ENCODE measurements around the gene PKD1.
"Not testable (repeated sequence)": the region's sequence is repeated elsewhere in the genome, so short reads cannot be mapped to it uniquely, and the experiment has no call there.

PKD1 gene

DNA sequence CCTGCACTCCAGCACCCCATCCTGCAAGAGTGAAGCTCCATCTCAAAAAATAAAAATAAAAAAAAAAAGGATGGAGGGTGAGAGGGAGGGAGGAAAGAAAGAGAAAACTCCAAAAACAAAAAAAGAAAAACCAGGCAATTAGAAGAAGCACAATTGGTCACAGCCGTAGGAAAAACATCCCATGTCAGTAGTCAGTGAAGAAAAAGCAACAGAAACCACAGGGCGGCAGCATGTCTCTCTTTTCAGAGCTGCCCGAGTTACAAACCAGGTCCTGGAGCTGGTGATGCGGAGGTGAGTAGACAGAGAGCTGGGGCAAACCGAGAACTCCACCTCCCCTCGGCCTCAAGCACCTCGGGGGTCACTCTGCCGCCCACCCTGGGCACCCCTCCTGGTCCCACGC lies 14.4 kb downstream of the PKD1 start:
- H3K4me1 ChIP-seq (ENCODE audit: insufficient read depth, low read length): peaks cover 23% of the 10 kb centered on the region
- not testable (repeated sequence) for H3K27me3 ChIP-seq (ENCODE audit: insufficient read depth, low read length); H3K36me3 ChIP-seq (ENCODE audit: insufficient read depth, low read length); H2AFZ ChIP-seq (ENCODE audit: low read depth, low read length); H3K9me3 ChIP-seq (ENCODE audit: low read length); H3K4me3 ChIP-seq (ENCODE audit: low read length)

DNA sequence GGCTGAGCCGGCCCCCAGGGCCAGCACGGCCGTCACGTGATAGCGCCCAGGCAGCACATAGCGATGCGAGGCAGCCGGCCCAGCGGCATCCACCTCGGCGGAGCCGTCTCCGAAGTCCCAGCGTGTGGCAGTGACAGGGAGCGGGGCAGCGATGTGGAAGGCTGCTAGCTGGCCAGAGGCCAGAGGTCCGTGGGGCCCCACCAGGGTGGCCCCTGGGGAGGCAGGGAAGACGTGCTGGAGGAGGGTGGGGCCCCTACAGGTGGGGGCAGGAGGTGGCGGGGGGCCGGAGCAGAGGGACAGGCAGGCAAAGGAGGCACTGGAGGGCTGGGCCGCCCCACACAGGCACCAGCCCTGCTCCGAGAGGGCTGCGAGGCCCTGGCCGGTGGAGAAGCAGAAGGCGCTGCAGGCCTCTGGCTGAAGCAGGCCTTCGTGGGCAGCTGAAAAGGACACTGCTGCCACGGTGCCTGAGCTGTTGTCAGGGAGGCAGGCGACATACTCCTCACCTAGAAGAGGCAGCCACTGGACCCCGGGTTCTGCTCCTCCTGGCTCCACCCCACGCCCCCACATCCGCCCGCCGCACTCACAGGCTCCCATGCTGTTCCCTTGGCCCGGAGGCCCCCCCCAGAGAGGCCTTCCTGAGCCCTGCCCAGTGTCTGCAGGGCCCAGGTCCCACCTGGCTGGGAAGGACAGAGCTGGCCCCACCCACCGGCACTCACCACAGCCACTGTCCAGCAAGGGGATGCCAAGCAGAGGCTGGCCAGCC lies 17.6 kb downstream of the PKD1 start:
- not testable (repeated sequence) for H3K36me3 ChIP-seq (ENCODE audit: insufficient read depth, low read length); H3K4me1 ChIP-seq (ENCODE audit: insufficient read depth, low read length); H2AFZ ChIP-seq (ENCODE audit: low read depth, low read length); H3K4me3 ChIP-seq (ENCODE audit: low read length); H3K9me3 ChIP-seq (ENCODE audit: low read length); H3K27me3 ChIP-seq (ENCODE audit: insufficient read depth, low read length)

DNA sequence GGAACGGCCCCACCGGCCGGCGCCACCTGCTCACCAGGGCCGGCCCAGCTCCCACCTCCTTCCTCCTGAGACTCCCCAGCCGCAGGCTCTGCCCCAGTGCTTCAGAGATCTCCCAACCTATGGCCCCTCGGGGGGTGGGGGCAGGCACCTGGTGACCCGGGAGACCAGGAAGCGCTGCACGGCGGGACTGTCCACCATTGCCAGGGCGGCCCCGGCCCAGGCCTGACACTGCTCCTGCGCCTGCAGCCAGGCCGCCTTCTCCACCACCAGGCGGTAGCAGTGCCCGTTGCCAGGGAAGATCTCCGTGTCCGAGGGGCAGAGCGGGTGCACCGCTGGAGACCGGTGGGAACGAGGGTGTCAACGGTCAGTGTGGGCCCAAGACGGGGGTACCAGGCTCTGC lies 18.4 kb downstream of the PKD1 start:
- H3K4me3 ChIP-seq (ENCODE audit: low read length); H3K4me1 ChIP-seq (ENCODE audit: insufficient read depth, low read length); H3K27me3 ChIP-seq (ENCODE audit: insufficient read depth, low read length); H2AFZ ChIP-seq (ENCODE audit: low read depth, low read length); H3K9me3 ChIP-seq (ENCODE audit: low read length): not testable (repeated sequence)
- H3K36me3 ChIP-seq (ENCODE audit: insufficient read depth, low read length): peaks cover 10% of the 10 kb centered on the region

DNA sequence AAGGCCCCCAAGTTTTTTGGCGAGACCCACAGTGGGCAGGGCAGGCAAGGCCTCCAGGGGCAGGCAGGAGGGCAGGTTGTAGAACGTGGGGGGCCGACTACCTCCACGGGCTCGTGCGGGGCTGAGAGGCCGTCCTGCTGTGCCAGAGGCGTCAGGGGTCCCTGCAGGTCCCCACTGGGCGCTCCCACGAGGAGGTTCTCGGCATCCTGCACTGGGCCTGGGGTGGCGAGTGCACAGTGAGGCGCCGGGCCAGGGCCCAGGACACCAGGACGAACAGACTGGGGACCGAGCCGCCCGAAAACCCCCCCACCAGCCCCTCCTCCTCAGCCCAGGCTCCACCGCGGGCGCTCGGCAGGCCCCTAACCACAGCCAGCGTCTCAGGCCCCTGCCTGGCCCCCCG lies 19.3 kb downstream of the PKD1 start:
- not testable (repeated sequence) for H3K27me3 ChIP-seq (ENCODE audit: insufficient read depth, low read length); H3K4me1 ChIP-seq (ENCODE audit: insufficient read depth, low read length); H2AFZ ChIP-seq (ENCODE audit: low read depth, low read length); H3K9me3 ChIP-seq (ENCODE audit: low read length); H3K4me3 ChIP-seq (ENCODE audit: low read length)
- H3K36me3 ChIP-seq (ENCODE audit: insufficient read depth, low read length): peaks cover 11% of the 10 kb centered on the region

DNA sequence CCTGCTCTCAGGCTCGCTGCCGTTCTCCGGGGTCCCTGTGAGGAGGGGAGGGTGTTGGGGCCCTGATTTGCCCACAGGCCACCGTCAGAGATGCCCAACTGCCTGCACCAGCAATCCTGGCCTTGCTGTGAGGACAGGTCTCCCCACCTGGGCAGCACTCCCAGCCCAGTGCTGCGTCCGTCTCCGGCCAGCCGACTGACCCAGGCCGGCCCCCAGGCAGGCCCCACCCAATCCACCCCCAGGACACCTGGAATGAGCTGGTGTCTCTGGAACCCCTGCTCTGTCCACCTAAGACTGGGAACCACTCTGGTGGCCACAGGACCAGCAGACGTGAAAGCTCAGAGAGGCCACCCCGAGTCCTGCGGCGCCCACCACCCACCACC lies 20.1 kb downstream of the PKD1 start:
- Histone ChIP-seq H3K4me1 (ENCODE audit: insufficient read depth, low read length) (no peaks in the 10 kb centered on the region), H2AFZ (ENCODE audit: low read depth, low read length) (no peak overlapping the region), H3K36me3 (ENCODE audit: insufficient read depth, low read length) (peaks cover 17% of the 10 kb centered on the region), H3K9me3 (ENCODE audit: low read length) (no peaks in the 10 kb centered on the region), H3K27me3 (ENCODE audit: insufficient read depth, low read length) (no peaks in the 10 kb centered on the region), H3K4me3 (ENCODE audit: low read length) (no peak overlapping the region)

DNA sequence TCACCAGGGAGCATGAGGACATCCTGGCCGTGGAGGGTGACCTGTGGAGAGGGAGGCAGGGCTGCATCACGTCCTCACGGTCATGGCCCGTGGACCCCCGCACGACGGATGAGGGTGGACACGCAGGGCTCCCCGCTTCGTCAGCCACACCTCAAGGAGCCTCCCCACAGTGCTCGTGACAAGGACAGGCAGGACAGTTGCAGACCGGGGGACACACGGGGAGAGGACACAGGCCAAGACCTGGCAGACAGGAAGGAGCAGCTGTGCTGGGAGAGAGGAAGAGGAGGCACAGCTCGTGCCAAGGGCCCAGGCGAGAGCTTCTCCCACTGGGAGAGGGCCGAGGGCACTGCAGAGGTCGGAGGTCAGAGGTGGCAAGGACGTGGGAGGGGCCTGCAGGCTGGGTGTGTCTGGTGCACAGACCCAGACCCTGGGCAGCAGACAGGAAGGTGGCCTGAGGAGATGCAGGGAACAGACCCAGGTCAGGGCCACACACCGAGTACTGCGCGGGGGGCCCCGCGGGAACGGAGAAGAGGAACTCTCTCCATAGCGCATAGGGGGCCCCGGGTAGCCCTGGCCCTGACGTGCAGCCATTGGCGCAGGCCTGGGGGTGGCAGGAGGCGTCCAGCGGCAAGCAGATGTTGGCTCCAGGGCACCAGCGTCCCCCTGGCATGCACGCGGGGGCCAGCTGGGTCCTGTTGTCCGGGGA lies 20.7 kb downstream of the PKD1 start:
- H3K27me3 ChIP-seq (ENCODE audit: insufficient read depth, low read length); H3K4me1 ChIP-seq (ENCODE audit: insufficient read depth, low read length); H3K9me3 ChIP-seq (ENCODE audit: low read length): not testable (repeated sequence)

DNA sequence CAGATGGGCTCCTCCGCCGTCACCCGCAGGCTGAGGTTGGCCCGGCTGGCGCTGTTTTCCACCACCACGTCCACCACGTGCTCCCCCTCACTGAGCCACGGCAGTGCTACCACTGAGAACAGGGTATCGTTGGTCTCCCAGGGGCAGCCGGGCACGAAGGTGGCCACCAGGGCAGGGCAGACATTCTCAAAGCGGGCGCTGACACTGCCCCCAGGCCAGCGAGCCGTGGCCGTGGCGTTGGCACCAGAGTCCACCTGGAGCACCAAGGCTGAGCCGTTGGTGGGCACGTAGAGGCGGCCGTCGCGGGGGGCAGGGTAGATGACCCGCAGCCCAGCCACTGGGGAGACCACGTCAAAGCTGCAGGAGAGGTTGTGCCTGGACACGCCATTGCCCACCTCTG lies 21.5 kb downstream of the PKD1 start:
- H3K27me3 ChIP-seq (ENCODE audit: insufficient read depth, low read length); H2AFZ ChIP-seq (ENCODE audit: low read depth, low read length); H3K9me3 ChIP-seq (ENCODE audit: low read length); H3K4me1 ChIP-seq (ENCODE audit: insufficient read depth, low read length); H3K4me3 ChIP-seq (ENCODE audit: low read length): not testable (repeated sequence)
- peaks cover 24% of the 10 kb centered on the region for H3K36me3 ChIP-seq (ENCODE audit: insufficient read depth, low read length)

More for the DNA sequence above, 20.7 kb downstream of the PKD1 start:
- not testable (repeated sequence) for H3K4me3 ChIP-seq (ENCODE audit: low read length); H2AFZ ChIP-seq (ENCODE audit: low read depth, low read length)
- peaks cover 21% of the 10 kb centered on the region for H3K36me3 ChIP-seq (ENCODE audit: insufficient read depth, low read length)

DNA sequence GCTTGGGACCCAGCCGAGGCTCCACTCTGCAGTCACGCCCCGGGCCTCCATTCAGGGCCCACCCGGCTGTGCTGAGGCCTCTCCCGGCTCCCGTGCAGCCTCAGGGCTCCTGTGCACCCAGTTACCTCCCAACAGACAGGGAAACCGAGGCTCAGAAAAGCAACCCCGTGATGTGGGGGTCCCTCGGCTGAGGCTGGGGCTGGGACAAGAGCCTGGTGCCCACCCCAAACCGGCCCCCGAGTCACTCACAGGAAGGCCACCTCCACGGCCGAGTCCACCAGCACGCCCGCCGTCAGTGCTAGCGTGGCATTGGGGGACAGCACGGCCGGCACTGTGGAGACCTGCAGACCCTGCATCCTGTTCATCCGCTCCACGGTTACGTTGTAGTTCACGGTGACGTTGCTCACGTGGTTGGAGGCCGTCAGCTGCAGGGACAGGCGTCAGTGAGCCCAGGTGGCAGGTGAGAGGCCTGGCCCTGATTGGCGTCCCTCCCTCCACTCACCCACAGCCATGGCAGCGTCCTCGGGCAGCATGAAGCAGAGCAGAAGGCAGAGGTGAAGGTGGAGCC lies 23.1 kb downstream of the PKD1 start:
- peaks cover 35% of the 10 kb centered on the region for H3K36me3 ChIP-seq (ENCODE audit: insufficient read depth, low read length)
- not testable (repeated sequence) for H2AFZ ChIP-seq (ENCODE audit: low read depth, low read length); H3K4me1 ChIP-seq (ENCODE audit: insufficient read depth, low read length); H3K9me3 ChIP-seq (ENCODE audit: low read length); H3K27me3 ChIP-seq (ENCODE audit: insufficient read depth, low read length); H3K4me3 ChIP-seq (ENCODE audit: low read length)

DNA sequence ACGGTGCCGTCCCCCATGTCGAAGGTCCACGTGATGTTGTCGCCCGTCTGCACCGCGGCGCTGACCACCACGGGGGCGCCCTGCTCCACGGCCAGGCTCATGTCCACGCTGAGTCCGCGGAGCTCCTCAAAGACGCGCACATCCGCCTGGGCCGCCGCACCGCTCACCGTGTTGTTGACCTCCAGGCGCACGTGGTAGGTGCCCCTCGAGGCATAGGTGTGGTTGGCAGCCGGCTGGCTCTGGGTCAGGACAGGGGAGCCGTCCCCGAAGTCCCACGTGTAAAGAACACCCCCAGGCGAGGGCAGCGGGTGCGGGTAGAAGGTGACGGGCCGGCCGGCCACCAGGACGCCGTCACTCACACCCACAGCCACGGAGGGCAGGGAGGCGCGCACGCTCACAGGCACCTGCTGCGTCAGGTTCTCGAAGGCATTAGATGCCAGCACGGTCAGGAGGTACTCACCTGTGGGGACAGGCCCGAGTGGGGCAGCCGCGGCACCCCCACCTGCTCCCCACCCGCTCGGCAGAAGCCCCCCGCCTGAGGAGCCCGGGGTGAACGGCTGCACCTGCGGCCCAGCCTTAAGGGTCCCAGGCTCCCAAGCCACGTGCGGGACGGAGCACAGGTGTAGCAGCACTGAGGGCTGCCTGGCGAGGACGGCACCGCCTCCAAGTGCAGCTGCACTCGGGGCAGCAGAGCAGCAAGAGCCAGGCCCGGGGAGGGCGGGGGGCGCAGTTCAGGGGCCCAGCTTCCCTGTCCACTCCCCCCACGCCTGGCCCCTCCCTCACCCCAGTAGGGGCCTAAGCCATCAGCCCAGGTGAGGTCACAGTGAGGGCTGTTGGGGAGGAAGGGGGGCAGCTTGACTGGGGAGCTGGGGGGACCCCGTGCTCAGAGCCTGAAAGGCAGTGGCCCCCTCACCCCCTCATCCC lies 24.0 kb downstream of the PKD1 start:
- H3K9me3 ChIP-seq (ENCODE audit: low read length); H3K4me3 ChIP-seq (ENCODE audit: low read length); H3K4me1 ChIP-seq (ENCODE audit: insufficient read depth, low read length); H2AFZ ChIP-seq (ENCODE audit: low read depth, low read length); H3K27me3 ChIP-seq (ENCODE audit: insufficient read depth, low read length): not testable (repeated sequence)
- peaks cover 41% of the 10 kb centered on the region for H3K36me3 ChIP-seq (ENCODE audit: insufficient read depth, low read length)

DNA sequence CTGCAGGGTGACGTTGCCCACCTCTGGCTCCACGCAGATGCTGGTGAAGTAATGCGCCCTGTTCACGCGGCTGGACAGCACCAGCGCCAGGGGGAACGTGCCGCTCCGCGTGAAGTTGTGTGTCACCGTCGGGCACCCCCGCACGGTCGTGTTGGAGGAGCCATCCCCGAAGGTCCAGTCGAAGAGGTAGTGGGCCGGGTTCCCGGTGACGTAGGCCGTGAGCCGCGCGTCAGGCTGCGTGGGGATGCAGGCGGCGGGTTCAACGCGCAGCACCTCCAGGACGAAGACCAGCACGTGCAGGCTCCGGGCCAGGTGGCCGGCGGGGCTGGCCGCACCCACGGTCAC lies 24.7 kb downstream of the PKD1 start:
- not testable (repeated sequence) for H2AFZ ChIP-seq (ENCODE audit: low read depth, low read length); H3K27me3 ChIP-seq (ENCODE audit: insufficient read depth, low read length); H3K9me3 ChIP-seq (ENCODE audit: low read length); H3K4me3 ChIP-seq (ENCODE audit: low read length); H3K4me1 ChIP-seq (ENCODE audit: insufficient read depth, low read length)
- H3K36me3 ChIP-seq (ENCODE audit: insufficient read depth, low read length): peaks cover 41% of the 10 kb centered on the region

DNA sequence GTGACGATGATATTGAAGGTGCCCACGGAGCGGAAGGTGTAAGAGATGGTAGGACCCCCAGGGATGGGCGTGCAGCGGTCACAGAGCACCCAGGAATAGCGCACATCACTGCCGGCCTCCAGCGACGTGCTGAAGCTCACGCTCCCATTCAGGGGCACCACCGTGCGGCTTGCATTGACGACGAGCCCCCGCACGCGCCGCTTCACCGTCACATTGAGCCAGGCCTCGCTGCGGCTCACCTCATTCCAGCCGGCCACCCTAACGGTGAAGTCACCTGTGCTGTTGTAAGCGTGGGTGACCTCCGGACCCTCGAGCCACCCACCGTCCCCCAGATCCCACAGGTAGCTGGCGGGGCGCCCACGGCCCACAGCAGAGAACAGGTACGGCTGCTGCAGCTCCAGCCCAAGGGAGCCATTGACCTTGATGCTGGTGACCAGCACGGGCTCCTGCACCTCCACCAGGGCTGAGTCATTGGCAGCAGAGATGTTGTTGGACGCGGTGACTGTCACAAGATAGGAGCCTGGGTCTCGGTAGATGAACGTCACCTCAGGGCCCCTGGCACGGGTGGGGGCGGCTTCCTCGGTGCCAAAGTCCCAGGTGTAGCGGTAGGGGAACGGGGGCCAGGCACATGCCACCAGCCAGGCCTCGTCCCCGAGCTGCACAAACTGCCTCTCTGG lies 25.2 kb downstream of the PKD1 start:
- not testable (repeated sequence) for H3K27me3 ChIP-seq (ENCODE audit: insufficient read depth, low read length); H3K4me1 ChIP-seq (ENCODE audit: insufficient read depth, low read length); H2AFZ ChIP-seq (ENCODE audit: low read depth, low read length); H3K4me3 ChIP-seq (ENCODE audit: low read length); H3K9me3 ChIP-seq (ENCODE audit: low read length)
- H3K36me3 ChIP-seq (ENCODE audit: insufficient read depth, low read length): peaks cover 41% of the 10 kb centered on the region

DNA sequence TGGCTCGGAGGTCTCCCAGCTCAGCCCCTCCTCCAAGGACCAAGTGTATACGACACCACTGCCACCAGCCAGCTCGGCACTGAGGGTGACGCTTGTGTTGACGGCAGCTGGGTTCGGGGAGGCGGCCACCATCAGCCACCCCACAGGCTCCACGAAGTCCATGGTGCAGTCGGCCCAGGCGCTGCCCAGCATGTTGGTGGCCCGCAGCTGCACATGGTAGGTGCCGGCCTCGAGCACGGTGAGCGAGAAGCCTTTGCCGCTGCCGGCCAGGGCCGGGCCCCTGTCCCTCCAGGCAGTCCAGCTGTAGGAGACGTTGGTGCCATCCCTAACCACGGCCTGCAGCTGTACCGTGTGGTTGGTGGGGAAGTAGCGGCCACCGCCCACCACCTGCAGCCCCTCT lies 25.8 kb downstream of the PKD1 start:
- H3K4me1 ChIP-seq (ENCODE audit: insufficient read depth, low read length); H2AFZ ChIP-seq (ENCODE audit: low read depth, low read length); H3K9me3 ChIP-seq (ENCODE audit: low read length); H3K27me3 ChIP-seq (ENCODE audit: insufficient read depth, low read length); H3K4me3 ChIP-seq (ENCODE audit: low read length): not testable (repeated sequence)
- H3K36me3 ChIP-seq (ENCODE audit: insufficient read depth, low read length): peaks cover 41% of the 10 kb centered on the region

DNA sequence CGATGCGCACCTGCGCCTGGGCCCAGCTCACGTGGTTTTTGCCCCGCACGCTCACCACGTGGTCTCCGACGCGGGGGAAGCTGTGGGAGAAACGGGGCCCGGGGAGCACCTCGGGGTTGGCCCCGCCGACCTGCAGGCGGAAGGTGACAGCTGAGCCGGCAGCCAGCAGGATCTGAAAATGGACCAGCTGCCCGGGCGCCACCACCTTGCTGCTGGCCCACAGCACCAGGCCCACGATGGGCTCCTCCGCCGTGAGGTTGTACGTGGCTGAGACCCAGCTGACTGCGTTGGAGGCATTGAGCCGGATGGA lies 26.5 kb downstream of the PKD1 start:
- H3K9me3 ChIP-seq (ENCODE audit: low read length); H2AFZ ChIP-seq (ENCODE audit: low read depth, low read length); H3K4me1 ChIP-seq (ENCODE audit: insufficient read depth, low read length); H3K4me3 ChIP-seq (ENCODE audit: low read length); H3K27me3 ChIP-seq (ENCODE audit: insufficient read depth, low read length): not testable (repeated sequence)
- peaks cover 39% of the 10 kb centered on the region for H3K36me3 ChIP-seq (ENCODE audit: insufficient read depth, low read length)

All from neuron (in vitro differentiated cells).